Thyroid gland (tissue), 4 donors: ENCODE results near the gene SCN8A. TPM values are rescaled to one million over a fixed set of nuclear protein-coding genes. Genes with fewer than 3 reads are reported as not detected.

Source experiments
- DNase-seq, 2 donors: peaks; one replicate each; pipeline ENCODE4 v3.0.0-alpha.2; 2019
- H3K27ac ChIP-seq, 3 donors: fragments of 200-600 bp; sonication (generic); 1 replicate in 2 of 3; 2 replicates in 1 of 3; pipeline ENCODE4 v1.5.1; 2016 to 2019; ENCODE audit warnings: mild to moderate bottlenecking in 1 of 3, moderate library complexity in 1 of 3
- H3K27me3 ChIP-seq: fragments of 200-600 bp; sonication (generic); one replicate; pipeline ENCODE4 v1.5.1; 2019
- H3K36me3 ChIP-seq, 2 donors: fragments of 200-600 bp; sonication (generic); one replicate each; pipeline ENCODE4 v1.5.1; 2016 to 2019
- H3K4me1 ChIP-seq, 2 donors: fragments of 200-600 bp; sonication (generic); one replicate each; pipeline ENCODE4 v1.5.1; 2017 to 2019
- H3K4me3 ChIP-seq, 3 donors: fragments of 200-600 bp; sonication (generic); replicated peaks in 1 of 3; 1 replicate in 2 of 3; 2 replicates in 1 of 3; pipeline ENCODE4 v1.5.1; 2016; ENCODE audit warnings: mild to moderate bottlenecking in 1 of 3
- H3K9me3 ChIP-seq: fragments of 200-600 bp; sonication (generic); one replicate; pipeline ENCODE4 v1.5.1; 2017
- POLR2A ChIP-seq, 2 donors: fragments of 450-650 bp; IDR thresholded peaks; one replicate each; pipeline ENCODE4 v1.6.1; 2017; ENCODE audit warnings: antibody characterized with exemption in 2 of 2, mild to moderate bottlenecking in 2 of 2, moderate library complexity in 1 of 2
- WGBS, 2 donors: methylation state at CpG; one replicate each; pipeline ENCODE4 v1.1.5; 2017; 5-methylcytosine and 5-hydroxymethylcytosine counted together
- intact Hi-C: fragments of 100-400 bp; cut with DNase I; formaldehyde crosslinking; loops from one replicate; pipeline ENCODE4 v1.15.1; 2023
- total RNA-seq, 4 donors: library from RNA; depleted of rRNA; stranded (reverse); fragments of >200 nt; gene quantifications; one replicate each; pipeline ENCODE4 v1.2.3, GENCODE V29; 2016
- TF ChIP-seq, protein P1 (sequence below), 6 experiments: fragments of 200-600 bp in 3 of 6; fragments of 450-650 bp in 3 of 6; sonication (generic) in 3 of 6; IDR thresholded peaks; one replicate each; pipeline ENCODE4 v1.5.1; 2016 to 2019; ENCODE audit warnings: antibody characterized with exemption in 6 of 6, mild to moderate bottlenecking in 2 of 6, inconsistent platforms in 1 of 6, moderate library complexity in 1 of 6

Gene SCN8A
- total RNA-seq, 4 donors from 2014 or later = 0.89 to 3.7 (median 1.3) TPM

DNA sequence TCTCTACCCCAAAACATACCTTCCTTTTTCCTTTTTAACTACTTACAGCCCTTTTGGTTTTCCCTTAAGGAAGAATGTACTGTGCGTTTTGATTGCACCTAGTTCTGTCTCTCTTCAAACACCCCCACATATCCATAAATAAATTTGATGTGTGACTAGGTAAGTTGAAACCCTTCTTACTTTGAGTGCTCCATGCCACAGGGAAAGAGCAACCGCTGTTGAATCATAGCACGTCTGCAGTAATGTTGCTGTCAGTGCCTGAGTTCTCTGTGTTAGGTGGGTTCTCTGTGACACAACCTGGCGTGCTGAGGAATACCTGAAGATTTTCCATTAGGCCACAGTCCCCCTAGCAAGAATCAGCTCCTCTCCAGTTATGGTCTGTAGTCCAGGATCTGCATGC is 155.4 kb downstream of the SCN8A start:
- H3K4me1 ChIP-seq = peaks cover 2 to 3% of the 10 kb centered on the region in 2 donors
- intact Hi-C loops = no loop called here
- no peak for TF ChIP-seq POLR2A (IDR thresholded peaks at IDR 0.05)
- TF ChIP-seq, protein P1, sequence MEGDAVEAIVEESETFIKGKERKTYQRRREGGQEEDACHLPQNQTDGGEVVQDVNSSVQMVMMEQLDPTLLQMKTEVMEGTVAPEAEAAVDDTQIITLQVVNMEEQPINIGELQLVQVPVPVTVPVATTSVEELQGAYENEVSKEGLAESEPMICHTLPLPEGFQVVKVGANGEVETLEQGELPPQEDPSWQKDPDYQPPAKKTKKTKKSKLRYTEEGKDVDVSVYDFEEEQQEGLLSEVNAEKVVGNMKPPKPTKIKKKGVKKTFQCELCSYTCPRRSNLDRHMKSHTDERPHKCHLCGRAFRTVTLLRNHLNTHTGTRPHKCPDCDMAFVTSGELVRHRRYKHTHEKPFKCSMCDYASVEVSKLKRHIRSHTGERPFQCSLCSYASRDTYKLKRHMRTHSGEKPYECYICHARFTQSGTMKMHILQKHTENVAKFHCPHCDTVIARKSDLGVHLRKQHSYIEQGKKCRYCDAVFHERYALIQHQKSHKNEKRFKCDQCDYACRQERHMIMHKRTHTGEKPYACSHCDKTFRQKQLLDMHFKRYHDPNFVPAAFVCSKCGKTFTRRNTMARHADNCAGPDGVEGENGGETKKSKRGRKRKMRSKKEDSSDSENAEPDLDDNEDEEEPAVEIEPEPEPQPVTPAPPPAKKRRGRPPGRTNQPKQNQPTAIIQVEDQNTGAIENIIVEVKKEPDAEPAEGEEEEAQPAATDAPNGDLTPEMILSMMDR (IDR thresholded peaks at IDR 0.05) = no peak

DNA sequence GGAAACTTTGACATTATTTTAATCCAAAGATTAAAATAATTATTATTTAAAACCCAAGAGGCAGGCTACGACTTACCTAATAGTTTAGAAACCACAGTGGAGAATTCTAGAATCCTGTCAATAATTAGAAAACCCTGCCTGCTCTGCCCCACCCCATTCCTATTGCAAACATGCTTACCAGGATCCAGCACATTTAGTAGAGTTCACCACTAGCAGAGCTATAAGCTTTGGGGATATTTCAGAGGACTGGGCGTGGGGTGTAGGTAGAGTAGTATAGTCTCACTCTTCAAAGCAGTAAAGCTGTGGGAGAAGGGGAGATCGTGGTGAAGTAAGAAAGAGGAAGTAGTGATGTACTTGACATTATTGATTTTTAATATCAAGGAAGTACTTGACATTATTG is 157.2 kb downstream of the SCN8A start:
- Histone ChIP-seq H3K27me3 (no peaks in the 10 kb centered on the region), H3K4me3 (no peak overlapping the region), H3K9me3 (no peaks in the 10 kb centered on the region), H3K36me3 (no peaks in the 10 kb centered on the region), H3K27ac (no peak overlapping the region), H3K4me1 (peaks cover 3 to 13% of the 10 kb centered on the region in 2 donors)
- DNase-seq = no peak
- intact Hi-C loops = no loop called here
- TF ChIP-seq, protein P1 (IDR thresholded peaks at IDR 0.05) = no peak
- TF ChIP-seq POLR2A (IDR thresholded peaks at IDR 0.05) = no peak
- WGBS, 2 donors = 87 to 91% methylated on average over 3 of the region's 3 CpGs

More for the DNA sequence above, 155.4 kb downstream of the SCN8A start:
- 93 to 99% methylated on average over 4 of the region's 4 CpGs for WGBS, 2 donors
- H3K27me3 ChIP-seq = no peaks in the 10 kb centered on the region
- H3K9me3 ChIP-seq = no peaks in the 10 kb centered on the region
- H3K4me3 ChIP-seq = no peak overlapping the region
- no peak for DNase-seq
- H3K36me3 ChIP-seq = no peaks in the 10 kb centered on the region
- H3K27ac ChIP-seq = no peak overlapping the region

DNA sequence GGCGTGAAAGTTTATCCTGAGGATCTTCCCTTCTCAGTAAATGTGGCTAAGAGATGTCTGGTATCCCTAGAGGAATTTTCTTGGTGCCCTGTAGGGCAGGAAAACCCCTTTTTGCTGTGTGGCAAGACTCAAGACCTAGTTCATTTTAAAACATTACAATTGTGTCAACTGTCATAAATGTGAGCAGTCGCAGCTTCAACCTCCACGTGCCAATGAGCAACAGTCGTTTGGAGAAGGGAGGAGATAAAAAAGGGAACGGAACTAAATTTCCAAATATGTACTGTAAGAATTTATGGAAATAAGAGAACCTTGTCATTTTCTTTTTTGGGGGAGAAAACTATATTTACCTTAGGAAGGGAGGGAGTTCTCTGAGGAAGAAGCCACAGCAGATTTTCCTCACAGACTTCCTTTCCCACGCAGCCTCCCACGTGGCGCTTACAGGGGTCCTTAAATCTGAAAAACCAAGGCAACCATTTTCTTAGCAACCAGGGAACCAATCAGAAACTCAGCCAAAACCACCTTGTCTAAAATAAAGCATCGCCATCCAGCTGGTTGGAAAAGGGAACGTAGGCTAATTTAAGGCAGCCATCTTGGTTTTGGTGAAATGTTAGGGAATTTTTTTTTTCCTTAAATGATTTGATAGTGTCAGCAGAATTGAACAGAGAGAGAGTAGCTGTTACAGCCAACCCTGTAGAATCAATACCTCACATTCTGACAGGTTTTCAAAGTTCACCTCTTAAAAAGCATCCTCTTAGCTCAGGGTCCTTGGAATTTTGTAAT is 158.4 kb downstream of the SCN8A start:
- TF ChIP-seq POLR2A (IDR thresholded peaks at IDR 0.05) = no peak
- TF ChIP-seq, protein P1 (IDR thresholded peaks at IDR 0.05) = no peak
- Histone ChIP-seq H3K4me3 (no peak overlapping the region), H3K9me3 (no peaks in the 10 kb centered on the region), H3K36me3 (no peaks in the 10 kb centered on the region), H3K27me3 (no peaks in the 10 kb centered on the region), H3K4me1 (peaks cover 3 to 13% of the 10 kb centered on the region in 2 donors), H3K27ac (no peak overlapping the region)
- intact Hi-C loops = no loop called here
- WGBS, 2 donors = 83 to 86% methylated on average over 10 of the region's 10 CpGs
- DNase-seq = no peak

DNA sequence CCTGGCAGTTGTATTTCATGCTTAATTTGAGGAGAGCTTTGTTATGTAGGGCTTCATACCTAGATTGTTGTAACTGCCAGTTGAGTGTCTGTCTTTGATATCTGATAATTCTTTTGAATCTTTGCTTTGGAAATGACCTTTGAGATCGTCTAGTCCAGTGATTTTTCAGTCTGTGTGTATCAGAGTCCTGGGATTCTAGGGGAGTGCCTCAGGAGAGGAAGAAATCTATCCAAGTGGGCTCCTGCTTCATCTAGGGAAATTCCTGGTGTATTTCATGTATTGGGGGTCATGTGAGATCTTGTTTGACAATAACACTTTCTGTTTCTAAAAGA is 158.9 kb downstream of the SCN8A start:
- no peak overlapping the region for H3K4me3 ChIP-seq
- 74 to 86% methylated on average over 1 of the region's 1 CpG for WGBS, 2 donors
- H3K36me3 ChIP-seq = no peaks in the 10 kb centered on the region
- no peaks in the 10 kb centered on the region for H3K27me3 ChIP-seq
- DNase-seq = no peak
- H3K4me1 ChIP-seq = peaks cover 3 to 13% of the 10 kb centered on the region in 2 donors
- intact Hi-C loops = no loop called here
- no peaks in the 10 kb centered on the region for H3K9me3 ChIP-seq
- no peak overlapping the region for H3K27ac ChIP-seq
- no peak for TF ChIP-seq POLR2A (IDR thresholded peaks at IDR 0.05)
- TF ChIP-seq, protein P1 (IDR thresholded peaks at IDR 0.05) = no peak

DNA sequence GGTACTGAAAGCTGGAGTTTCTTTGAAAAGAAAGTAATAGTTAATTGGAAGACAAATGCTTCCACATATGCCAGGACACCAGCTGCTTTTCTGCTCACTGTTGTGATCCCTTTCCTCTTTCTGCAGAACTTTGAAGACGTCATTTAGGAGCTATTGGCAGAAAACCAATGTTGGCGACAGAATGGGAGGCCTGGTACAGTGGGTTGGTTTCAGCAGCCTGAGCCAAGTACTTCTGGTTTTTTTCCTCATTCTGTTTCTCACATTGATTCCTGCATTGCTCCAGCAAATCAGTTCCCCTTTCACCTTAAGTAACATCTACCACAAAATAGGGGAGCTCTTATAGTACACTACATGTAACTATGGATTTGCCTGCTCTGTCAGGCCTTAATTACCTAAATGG is 160.6 kb downstream of the SCN8A start:
- TF ChIP-seq, protein P1 (IDR thresholded peaks at IDR 0.05) = no peak
- peak in 1 of 2 donors; percentile 16 for TF ChIP-seq POLR2A (IDR thresholded peaks at IDR 0.05)
- no peak overlapping the region for H3K4me3 ChIP-seq
- no peaks in the 10 kb centered on the region for H3K36me3 ChIP-seq
- no peaks in the 10 kb centered on the region for H3K27me3 ChIP-seq
- WGBS, 2 donors = 16 to 19% methylated on average over 2 of the region's 2 CpGs
- intact Hi-C loops = no loop called here
- peak; percentile 69 to 73 for DNase-seq
- peaks cover 3 to 13% of the 10 kb centered on the region in 2 donors for H3K4me1 ChIP-seq
- peak overlapping the region; percentile 47 to 70 (median 60) for H3K27ac ChIP-seq
- H3K9me3 ChIP-seq = no peaks in the 10 kb centered on the region
